Measurements from ENCODE around the gene SETBP1. TPM values are rescaled to one million over a fixed set of nuclear protein-coding genes. Genes with fewer than 3 reads are reported as not detected.

SETBP1 gene
- total and polyA plus RNA-seq, 2 of the 8 experiments (the other 6 are each of a cell fraction or from before 2014, with no cell fraction given), result 2.0 to 6.5 TPM

DNA sequence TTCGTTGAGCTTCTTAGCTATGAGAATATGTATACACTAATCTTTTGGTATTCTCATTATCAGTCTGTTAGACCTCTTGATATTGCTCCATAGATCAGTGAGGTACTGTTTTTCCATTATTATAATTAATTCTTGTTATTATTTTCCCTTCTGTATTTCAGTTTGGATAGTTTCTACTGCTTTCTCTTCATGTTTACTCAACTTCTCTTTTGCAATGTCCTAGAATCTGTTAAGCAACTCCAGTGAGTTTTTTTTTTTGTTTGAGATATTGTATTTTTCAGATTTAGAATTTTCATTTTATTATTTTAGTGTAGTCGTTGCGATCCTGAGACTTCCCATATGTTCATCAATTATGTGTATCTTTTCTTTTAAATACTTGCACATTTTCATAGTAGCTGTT is 260.8 kb downstream of the SETBP1 start:
- Histone ChIP-seq H2AFZ (ENCODE audit: low read length) (no peak overlapping the region), H3K18ac (ENCODE audit: extremely low read depth, low read length) (no peak overlapping the region), H3K4me2 (ENCODE audit: insufficient read depth in 1 of 2, low read depth in 2 of 2, low read length in 2 of 2) (no peak overlapping the region), H3K9ac (replicated peaks in 1 of 4; ENCODE audit: extremely low read depth in 1 of 4, low read depth in 3 of 4, low read length in 3 of 4) (no peak overlapping the region), H3K23me2 (ENCODE audit: low read depth, low read length) (no peaks in the 10 kb centered on the region; the same call in 1 of the 2 replicates), H4K91ac (replicated peaks; ENCODE audit: insufficient read length, low read length) (no peak overlapping the region), H3K14ac (ENCODE audit: insufficient read length) (no peak overlapping the region), H3K4me3 (ENCODE audit: extremely low read depth in 1 of 4, insufficient read depth in 2 of 4, low read depth in 3 of 4, low read length in 4 of 4) (no peak overlapping the region), H3K36me3 (ENCODE audit: control insufficient read depth in 2 of 4, insufficient read depth in 4 of 4, low read length in 3 of 4) (no peaks in the 10 kb centered on the region), H2BK120ac (replicated peaks; ENCODE audit: low read depth, low read length) (no peak overlapping the region), H3K9me3 (ENCODE audit: insufficient read depth in 2 of 2, low read depth in 1 of 2, low read length in 1 of 2) (no peaks in the 10 kb centered on the region), H3K79me2 (ENCODE audit: control insufficient read depth in 1 of 2, insufficient read depth in 2 of 2, low read length in 2 of 2) (no peaks in the 10 kb centered on the region), H3K4me1 (replicated peaks in 1 of 4; ENCODE audit: control insufficient read depth in 3 of 4, insufficient read depth in 4 of 4, low read length in 3 of 4) (peaks cover 0 to 17% (median 12%) of the 10 kb centered on the region in 4 experiments; a peak in 4 of 7 replicates), H2AK5ac (ENCODE audit: low read depth, low read length) (no peak overlapping the region), H4K8ac (ENCODE audit: extremely low read depth, insufficient read depth, low read length) (no peak overlapping the region), H3K23ac (ENCODE audit: insufficient read length) (no peak overlapping the region), H3K4ac (replicated peaks; ENCODE audit: insufficient read length, low read depth, low read length) (no peak overlapping the region), H3K79me1 (ENCODE audit: low read depth, low read length) (no peaks in the 10 kb centered on the region), H2BK15ac (ENCODE audit: low read length) (no peak overlapping the region), H3K27ac (ENCODE audit: low read depth, low read length) (no peak overlapping the region), H4K5ac (ENCODE audit: insufficient read length, low read depth, low read length) (no peak overlapping the region), H2BK20ac (ENCODE audit: low read length) (no peak overlapping the region), H4K20me1 (replicated peaks in 1 of 2; ENCODE audit: control insufficient read depth in 1 of 2, insufficient read depth in 2 of 2, low read length in 2 of 2) (peaks cover 2% of the 10 kb centered on the region in 2 experiments), H3K56ac (replicated peaks; ENCODE audit: insufficient read length, low read depth, low read length) (no peak overlapping the region), H3K27me3 (replicated peaks in 1 of 4; ENCODE audit: control insufficient read depth in 3 of 4, extremely low read depth in 1 of 4, insufficient read depth in 3 of 4, low read length in 3 of 4) (peaks cover 3 to 20% (median 6%) of the 10 kb centered on the region in 4 experiments; a peak in 5 of 7 replicates), H2BK5ac (ENCODE audit: low read depth, low read length) (no peak overlapping the region), H2BK12ac (ENCODE audit: low read depth, low read length) (no peak overlapping the region)
- FAIRE-seq (no peak), DNase-seq (ENCODE audit: low read depth in 1 of 2, low spot score in 2 of 2) (no peak)
- POLR2A ChIA-PET (ENCODE audit: partially characterized antibody), result no interaction called here
- TF ChIP-seq RXRA (IDR thresholded peaks at IDR 0.05; ENCODE audit: insufficient read depth, low read depth, low read length) (no peak), JUND (IDR thresholded peaks at IDR 0.05; ENCODE audit: low read length) (no peak), ASH2L (IDR thresholded peaks at IDR 0.05; ENCODE audit: low read length) (no peak)
- CTCF ChIA-PET (ENCODE audit: partially characterized antibody), result no interaction called here
- 95% methylated on average over 3 of the region's 3 CpGs; no CpG with 5 or more reads in 1 of the 2 experiments for WGBS, 2 experiments (ENCODE audit: extremely low coverage in 1 of 2, insufficient coverage in 1 of 2, insufficient read length in 1 of 2, insufficient replicate concordance in 2 of 2, low coverage in 1 of 2, low lambda C conversion rate in 2 of 2, missing lambda C conversion rate in 1 of 2)

All from H1 (cell line).